Measurements from ENCODE around the gene XK.
"Not testable (repeated sequence)": the region's sequence is repeated elsewhere in the genome, so short reads cannot be mapped to it uniquely, and the experiment has no call there.

The XK gene

DNA sequence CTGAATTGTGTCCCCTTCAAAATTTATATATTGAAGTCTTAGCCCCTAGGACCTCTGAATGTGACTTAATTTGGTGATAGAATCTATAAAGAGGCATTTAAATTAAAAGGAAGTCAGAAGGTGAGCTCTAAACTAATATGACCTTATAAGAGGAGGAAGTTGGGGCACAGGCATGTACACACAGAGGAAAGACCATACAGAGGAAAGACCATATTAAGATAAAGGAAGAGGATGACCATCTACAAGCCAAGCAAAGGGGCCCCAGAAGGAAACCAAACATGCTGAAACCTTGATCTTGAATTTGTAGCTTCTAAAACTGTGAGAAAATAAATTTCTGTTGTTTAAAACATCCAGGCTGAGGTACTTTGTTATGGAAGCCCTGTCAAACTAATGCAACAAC, 67.3 kb downstream of the XK start:
- DNase-seq (ENCODE audit: insufficient read length, low spot score), result no peak
- FAIRE-seq, result no peak

DNA sequence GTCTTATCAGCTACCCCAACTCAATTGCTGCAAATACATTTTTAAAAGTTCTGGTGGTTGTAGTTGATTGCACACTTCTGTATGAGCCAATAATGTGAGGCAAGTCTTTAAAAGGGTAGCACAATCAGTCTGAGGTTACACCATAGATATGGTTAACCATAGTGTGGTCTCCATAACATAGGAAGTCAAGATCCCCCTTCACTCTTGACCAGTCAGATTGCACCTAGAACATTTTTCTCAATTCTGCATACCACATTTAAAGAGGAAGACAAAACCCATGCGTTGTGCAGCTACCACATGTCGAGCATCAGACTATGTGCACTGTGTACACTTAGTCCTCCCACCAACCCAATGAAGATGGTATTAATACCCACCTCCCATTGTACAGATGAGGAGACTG, 67.8 kb downstream of the XK start:
- FAIRE-seq (no peak), DNase-seq (ENCODE audit: insufficient read length, low spot score) (no peak)

DNA sequence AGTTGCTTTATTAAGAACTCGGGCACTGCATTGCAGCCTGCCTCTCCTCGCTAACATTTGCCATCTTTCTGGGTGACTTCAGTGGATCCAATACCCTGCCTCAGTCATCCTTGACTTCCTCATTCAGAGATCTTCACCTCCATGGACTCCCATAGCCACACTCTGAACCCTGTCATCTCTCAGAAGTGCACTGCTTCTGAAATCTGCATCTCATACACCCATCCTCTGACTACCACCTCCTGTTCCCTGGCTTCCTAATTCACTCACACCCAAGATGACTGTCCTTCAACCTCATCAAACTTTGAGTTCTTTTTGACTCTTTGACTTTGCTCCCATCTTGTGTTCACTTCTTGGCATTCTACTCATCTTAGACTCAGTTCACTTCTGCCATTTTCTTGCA, 68.9 kb downstream of the XK start:
- FAIRE-seq (no peak), DNase-seq (ENCODE audit: insufficient read length, low spot score) (no peak)

DNA sequence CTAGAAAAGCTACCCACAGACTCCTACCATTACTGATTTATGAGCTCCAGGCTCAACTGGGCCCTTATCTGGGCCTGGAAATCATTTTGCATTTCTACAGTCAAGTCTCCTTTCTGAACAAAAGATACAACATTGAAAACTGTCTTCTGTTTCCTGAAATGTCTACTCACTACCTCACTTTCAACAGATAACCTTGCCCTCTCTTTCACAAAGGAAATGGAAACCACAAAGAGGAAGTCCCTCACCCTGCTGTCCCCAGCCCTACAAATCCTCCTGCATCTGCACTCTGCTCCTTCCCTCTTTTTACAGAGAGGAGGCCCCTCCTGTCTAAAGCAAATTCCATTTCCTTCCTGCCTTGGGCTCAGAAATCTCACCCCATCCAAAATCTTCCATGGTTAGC, 69.4 kb downstream of the XK start:
- DNase-seq (ENCODE audit: insufficient read length, low spot score) (no peak), FAIRE-seq (no peak)

DNA sequence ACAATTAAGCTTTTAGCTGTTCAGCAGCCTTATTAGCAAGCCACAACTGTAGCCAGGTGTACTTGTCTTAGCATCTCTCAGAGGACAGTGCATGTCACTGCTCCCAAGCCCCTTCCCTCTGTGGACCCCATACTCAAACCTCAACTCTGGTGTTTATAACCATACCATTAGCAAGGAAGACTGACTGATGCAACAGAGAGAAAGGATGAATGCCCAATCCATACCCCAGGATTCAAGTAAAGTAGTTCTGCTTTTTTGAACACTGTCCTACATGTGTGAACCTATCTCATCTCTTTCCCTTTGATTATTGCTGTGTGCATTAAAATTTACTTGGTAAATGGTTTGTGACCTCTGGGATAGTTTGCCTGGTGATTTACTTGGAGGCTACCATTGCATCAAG, 71.5 kb downstream of the XK start:
- FAIRE-seq (no peak), DNase-seq (ENCODE audit: insufficient read length, low spot score) (no peak)

DNA sequence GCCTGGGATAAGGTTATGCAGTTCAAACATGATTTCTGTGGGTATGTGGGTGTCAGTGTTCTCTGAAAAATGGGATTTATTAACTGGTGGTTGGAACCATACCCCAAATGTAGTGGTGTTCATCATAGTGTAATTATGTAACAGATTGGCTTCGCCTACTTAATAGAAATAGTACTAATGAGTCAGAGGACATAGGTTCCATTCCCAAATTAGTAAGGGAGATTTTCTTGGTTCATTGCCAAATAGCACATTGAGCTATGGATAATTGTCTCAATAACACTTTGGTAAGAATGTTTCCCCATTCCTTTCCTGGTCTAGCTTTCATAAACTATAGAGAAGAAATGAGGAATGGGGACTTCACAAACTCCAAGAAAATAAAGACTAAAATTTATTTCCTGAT, 73.8 kb downstream of the XK start:
- DNase-seq (ENCODE audit: insufficient read length, low spot score) (no peak), FAIRE-seq (no peak)

DNA sequence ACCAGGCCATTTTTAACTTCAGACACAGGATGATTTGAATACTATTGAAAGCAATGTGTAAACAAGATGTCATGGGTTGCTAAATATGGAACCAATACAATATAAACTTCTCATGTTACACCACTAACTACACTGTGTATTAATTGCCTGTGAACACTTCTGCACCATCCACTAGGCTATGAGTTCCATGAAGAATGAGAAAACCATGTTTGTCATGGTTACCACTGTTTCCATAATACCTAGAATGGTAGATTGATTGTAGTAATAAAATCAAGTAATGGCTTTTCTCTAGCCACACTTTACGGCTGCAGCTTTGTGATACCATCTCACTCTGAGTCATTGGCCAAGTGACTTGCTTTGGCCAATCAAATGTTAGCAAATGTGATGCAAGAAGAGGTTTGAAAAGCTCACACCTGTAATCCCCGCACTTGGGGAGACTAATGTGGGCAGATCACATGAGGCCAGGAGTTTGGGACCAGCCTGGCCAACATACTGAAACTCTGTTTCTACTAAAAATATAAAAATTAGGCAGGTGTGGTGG, 74.4 kb downstream of the XK start:
- no peak for DNase-seq (ENCODE audit: insufficient read length, low spot score)
- no peak for FAIRE-seq

DNA sequence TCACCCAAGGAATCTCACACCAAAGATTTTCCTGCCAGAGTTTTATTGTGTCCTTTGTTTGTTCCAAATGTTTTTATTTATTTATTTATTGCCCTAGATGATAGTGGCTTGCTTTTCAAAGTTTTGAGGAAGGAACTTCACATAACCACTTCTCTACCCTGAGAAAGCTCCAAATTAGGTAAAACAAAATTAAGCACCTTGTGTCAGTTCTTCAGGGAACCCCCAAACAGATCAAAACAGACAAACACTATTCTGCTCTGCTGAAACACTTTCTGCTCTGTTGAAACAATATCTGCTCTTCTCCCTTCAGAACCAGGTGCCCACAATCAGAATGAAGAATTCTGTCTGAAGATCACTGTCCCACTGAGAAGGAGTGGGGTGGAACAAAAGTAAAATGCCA, 77.8 kb downstream of the XK start:
- DNase-seq (ENCODE audit: insufficient read length, low spot score) (no peak), FAIRE-seq (no peak)

DNA sequence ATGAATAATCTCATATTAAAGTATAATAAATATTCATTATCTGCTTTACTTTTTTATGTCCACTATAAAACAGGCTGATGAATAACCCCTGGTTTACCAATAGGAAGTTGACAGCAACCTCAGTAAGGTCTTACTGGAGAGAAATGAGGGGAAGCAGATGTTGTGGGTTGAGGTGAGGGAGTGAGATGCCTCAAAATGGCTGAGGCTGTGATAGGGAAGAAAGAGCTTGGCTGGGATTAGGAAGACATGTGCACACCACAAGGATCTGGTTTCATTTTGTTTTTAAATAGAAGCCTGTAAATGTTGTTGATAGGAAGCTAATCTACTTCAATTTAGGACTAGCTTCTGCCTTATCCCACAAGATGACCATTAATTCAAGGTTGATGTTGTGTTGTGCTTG, 79.9 kb downstream of the XK start:
- DNase-seq (ENCODE audit: insufficient read length, low spot score), result no peak
- FAIRE-seq, result no peak

DNA sequence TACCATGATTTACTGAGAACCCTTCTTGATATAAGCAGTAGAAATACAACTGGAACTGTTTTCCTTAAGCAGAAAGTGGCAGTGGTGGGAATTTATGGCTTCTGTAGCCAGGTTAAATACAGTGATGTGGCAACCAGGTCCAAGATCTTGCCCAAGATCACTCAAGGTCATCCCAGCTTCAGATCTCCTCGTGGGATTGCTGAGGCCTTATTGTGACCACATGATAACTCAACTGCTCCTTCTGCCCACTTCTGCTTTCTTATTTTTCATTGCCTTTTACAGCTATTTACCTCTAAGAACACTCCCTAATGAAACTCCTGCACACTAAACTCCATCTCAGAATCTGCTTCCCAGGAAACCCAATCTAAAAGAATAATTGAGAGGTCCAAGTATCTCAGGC, 81.8 kb downstream of the XK start:
- DNase-seq (ENCODE audit: insufficient read length, low spot score) (no peak), FAIRE-seq (no peak)

DNA sequence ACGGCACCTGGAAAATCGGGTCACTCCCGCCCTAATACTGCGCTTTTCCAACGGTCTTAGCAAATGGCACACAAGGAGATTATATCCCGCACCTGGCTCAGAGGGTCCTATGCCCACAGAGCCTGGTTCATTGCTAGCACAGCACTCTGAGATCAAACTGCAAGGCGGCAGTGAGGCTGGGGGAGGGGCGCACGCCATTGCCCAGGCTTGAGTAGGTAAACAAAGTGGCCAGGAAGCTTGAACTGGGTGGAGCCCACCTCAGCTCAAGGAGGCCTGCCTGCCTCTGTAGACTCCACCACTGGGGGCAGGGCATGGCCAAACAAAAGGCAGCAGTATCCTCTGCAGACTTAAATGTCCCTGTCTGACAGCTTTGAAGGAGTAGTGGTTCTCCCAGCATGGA, 83.3 kb downstream of the XK start:
- DNase-seq (ENCODE audit: insufficient read length, low spot score); FAIRE-seq: not testable (repeated sequence)

DNA sequence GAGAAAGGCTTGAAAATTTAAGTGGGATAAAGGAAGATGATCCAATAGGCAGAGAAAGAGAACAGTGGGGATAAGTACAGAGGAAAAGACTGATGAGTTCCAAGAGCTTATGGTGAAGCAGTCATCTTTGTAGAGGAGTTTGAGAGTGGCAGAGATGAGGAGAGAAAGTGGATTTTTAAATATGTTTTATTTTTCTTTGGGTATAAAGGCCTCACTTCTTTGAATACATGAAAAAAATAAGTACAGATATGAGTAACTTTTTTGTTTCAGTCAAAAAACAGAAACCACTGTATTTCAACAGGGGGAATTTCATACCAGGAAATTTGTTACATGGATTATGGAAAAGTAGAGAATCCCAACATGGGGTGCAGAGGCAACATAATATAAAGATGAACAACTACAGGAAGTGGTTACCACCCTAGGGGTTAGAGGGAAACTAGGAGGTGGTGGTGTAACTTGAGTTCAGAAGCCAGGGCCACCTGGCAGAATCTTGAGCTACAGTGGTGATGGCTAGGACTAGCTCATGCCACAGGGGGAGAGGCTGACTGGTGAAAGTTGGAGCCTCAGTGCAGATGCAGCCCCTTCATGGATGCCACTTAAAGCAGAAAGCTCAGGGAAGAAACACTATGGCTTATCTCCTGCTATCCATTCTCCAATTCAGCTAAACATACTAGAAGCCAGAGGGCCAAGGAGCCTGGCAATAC, 90.8 kb downstream of the XK start:
- no peak for DNase-seq (ENCODE audit: insufficient read length, low spot score)
- FAIRE-seq, result no peak

DNA sequence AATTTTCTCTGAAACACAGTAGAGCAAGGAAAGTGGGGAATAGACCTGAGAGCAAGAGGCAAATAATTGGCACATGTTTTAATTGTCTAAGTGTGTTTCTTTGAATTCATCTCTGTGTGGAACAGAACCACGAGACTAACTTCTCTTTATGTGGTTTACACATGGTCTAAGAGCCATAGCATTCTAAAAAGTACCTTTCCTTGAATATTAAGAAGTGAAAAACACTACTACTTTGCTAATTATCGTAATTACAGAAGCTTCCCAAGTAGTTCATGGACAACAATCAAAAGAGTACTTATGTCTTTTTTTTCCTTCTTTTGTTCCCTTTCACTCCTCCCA, 91.4 kb downstream of the XK start:
- FAIRE-seq (no peak), DNase-seq (ENCODE audit: insufficient read length, low spot score) (no peak)

DNA sequence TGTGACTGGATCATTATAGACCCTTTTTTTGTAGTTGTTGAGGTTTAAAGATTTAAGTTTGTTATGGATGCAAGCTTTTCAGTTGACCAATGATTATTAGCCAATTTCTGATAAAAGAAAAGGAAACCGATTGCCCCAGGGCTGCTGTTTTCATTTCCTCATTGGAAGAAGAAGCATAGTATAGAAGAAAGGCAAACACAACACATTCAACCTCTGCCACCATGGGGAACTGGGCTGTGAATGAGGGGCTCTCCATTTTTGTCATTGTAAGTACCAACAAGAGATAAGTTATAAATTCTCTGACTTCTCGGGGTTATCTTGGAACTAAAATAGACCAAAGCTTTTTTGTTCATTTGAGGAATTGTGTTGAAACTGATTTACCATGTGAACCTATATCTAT, 94.3 kb downstream of the XK start, which contains the start of gene CYBB:
Gene CYBB (plus strand): TSS at position 203 of the 400 bp plus-strand sequence. CDS start 19 bp downstream, at position 222.
- FAIRE-seq (no peak), DNase-seq (ENCODE audit: insufficient read length, low spot score) (no peak)

DNA sequence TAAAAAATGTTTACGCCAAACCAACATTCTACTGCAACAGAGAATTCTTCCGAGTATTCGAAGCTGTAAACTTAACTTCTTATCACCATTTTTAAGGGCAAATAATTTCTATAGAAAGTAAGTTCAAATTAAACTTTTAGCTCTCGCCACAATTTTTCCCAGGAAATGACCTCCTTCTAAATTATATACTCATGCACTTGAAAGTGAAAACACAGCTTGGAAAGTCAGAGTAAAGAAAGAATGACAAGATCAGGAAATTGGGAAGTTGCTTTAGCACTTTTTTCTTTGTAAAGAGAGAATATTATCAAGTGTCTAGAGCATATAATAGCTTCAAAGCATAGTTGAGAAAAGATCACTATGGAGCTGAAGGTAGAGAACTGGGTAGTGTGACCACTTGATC, 95.5 kb downstream of the XK start:
- FAIRE-seq (no peak), DNase-seq (ENCODE audit: insufficient read length, low spot score) (no peak)

Measured in HTR-8/SVneo (cell line).